GM18508 (cell line): Measurements from ENCODE around the gene WNT5A.
"Not testable (repeated sequence)": the region's sequence is repeated elsewhere in the genome, so short reads cannot be mapped to it uniquely, and the experiment has no call there.

Experiments used
- ATAC-seq: cut with Tn5 transposase; IDR thresholded peaks from one replicate; pipeline ENCODE4 v1.9.1; 2021; ENCODE audit warnings: moderate number of reproducible peaks; ENCODE audit not compliant: insufficient read depth, unreplicated experiment

The WNT5A gene

GRCh38 chr3:55508335-55508734 is 21.2 kb upstream of the WNT5A start:
- ATAC-seq: no peak

GRCh38 chr3:55507808-55508207 is 20.7 kb upstream of the WNT5A start:
- ATAC-seq: no peak

GRCh38 chr3:55505776-55506175 is 18.7 kb upstream of the WNT5A start:
- no peak for ATAC-seq

- ATAC-seq: not testable (repeated sequence)
Observed at GRCh38 chr3:55505102-55505501, 18.0 kb upstream of the WNT5A start.

- ATAC-seq: no peak
Observed at GRCh38 chr3:55501905-55502304, 14.8 kb upstream of the WNT5A start.

- no peak for ATAC-seq
Observed at GRCh38 chr3:55500555-55501330, 13.6 kb upstream of the WNT5A start.

- no peak for ATAC-seq
Observed at GRCh38 chr3:55498520-55498919, 11.4 kb upstream of the WNT5A start.

- no peak for ATAC-seq
Observed at GRCh38 chr3:55497250-55497649, 10.1 kb upstream of the WNT5A start.

GRCh38 chr3:55494976-55495375 is 7.9 kb upstream of the WNT5A start:
- ATAC-seq: no peak

GRCh38 chr3:55492976-55493375 is 5.9 kb upstream of the WNT5A start:
- no peak for ATAC-seq

GRCh38 chr3:55491296-55491816 is 4.2 kb upstream of the WNT5A start:
- no peak for ATAC-seq

GRCh38 chr3:55490276-55490913 is 3.3 kb upstream of the WNT5A start:
- no peak for ATAC-seq

- no peak for ATAC-seq
Observed at GRCh38 chr3:55489798-55490132, 2.7 kb upstream of the WNT5A start.

GRCh38 chr3:55488398-55489055 is 1.4 kb upstream of the WNT5A start:
- no peak for ATAC-seq

GRCh38 chr3:55487381-55488241 is 505 bp upstream of the WNT5A start:
- no peak for ATAC-seq

GRCh38 chr3:55486101-55486856 is 827 bp downstream of the WNT5A start:
- ATAC-seq: no peak

GRCh38 chr3:55484801-55485791 is 2.0 kb downstream of the WNT5A start:
- ATAC-seq: no peak

GRCh38 chr3:55484191-55484689 is 2.9 kb downstream of the WNT5A start:
- no peak for ATAC-seq
